ENCODE measurements around the gene PCTP. TPM values are rescaled to one million over a fixed set of nuclear protein-coding genes. Genes with fewer than 3 reads are reported as not detected.

PCTP gene
- total and polyA plus RNA-seq, 9 of the 15 experiments (the other 6 are each of a cell fraction or from before 2014, with no cell fraction given): 10.9 to 62.3 (median 41.2) TPM

DNA sequence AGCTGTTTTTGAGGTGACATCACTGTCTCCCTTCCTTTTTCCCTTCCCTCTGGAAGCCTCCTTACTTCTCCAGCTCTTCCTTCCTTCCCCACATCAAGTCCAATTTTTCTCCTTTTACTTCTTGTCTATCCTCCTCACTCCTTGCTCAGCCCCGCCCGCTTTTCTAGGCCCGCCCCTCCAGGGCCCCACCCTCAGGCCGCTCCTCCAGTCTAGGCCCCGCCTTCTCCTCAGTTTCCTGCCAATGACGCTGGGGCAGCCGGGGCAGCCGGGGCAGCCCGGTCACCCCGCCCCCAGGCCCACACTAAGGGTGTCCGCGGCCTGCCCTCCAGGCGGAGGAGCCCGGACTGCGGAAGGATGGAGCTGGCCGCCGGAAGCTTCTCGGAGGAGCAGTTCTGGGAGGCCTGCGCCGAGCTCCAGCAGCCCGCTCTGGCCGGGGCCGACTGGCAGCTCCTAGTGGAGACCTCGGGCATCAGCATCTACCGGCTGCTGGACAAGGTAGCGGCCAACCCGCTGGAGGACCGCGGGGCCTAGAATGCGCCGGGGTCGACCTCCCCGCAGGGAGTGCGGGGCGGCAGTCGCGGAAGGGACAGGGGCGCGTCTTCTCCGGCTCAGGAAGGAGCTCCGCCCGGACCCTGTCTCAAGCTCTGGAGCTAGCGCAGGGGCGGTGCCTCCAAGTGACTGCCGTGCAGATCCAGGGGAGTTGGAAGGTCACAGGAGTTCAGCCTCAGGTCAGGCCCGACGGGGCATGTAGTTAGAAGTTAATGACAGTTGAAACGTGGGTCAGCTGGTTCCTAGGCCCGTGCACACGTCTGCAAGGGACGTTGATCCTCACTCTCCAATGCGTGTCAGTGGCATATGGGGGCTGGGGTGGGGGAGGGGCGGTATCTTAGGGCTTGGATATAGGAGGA is at the start of gene PCTP (continued):
- TF ChIP-seq ZBTB11 (CRISPR knock-in tag; IDR thresholded peaks at IDR 0.05) (peak; percentile 85 to 97 (median 91); a peak in 5 of 6 replicates), POLR2G (IDR thresholded peaks at IDR 0.05; ENCODE audit: low read depth, low read length) (peak; percentile 99), RB1 (IDR thresholded peaks at IDR 0.05; ENCODE audit: low read depth) (peak; percentile 75), SIN3A (IDR thresholded peaks at IDR 0.05; ENCODE audit: borderline replicate concordance in 2 of 2, control insufficient read depth in 1 of 2, low read depth in 2 of 2, low read length in 2 of 2) (peak; percentile 57 to 80; a peak in 1 of 4 replicates), E2F3 (CRISPR knock-in tag; IDR thresholded peaks at IDR 0.05) (no peak), ZNF780A (CRISPR knock-in tag; IDR thresholded peaks at IDR 0.05) (no peak), FOXP1 (CRISPR knock-in tag; IDR thresholded peaks at IDR 0.05) (peak; percentile 74; the same call in 1 of the 2 replicates), ZNF583 (CRISPR knock-in tag; IDR thresholded peaks at IDR 0.05) (no peak), SMARCA4 (IDR thresholded peaks at IDR 0.05) (no peak), DACH1 (IDR thresholded peaks at IDR 0.05; ENCODE audit: partially characterized antibody) (no peak), PML (IDR thresholded peaks at IDR 0.05; ENCODE audit: low read length) (peak; percentile 66), SIN3B (IDR thresholded peaks at IDR 0.05; ENCODE audit: low read depth) (peak; percentile 55; the same call in 1 of the 2 replicates), TCF3 (CRISPR knock-in tag; IDR thresholded peaks at IDR 0.05) (no peak), WHSC1 (IDR thresholded peaks at IDR 0.05; ENCODE audit: low read length) (no peak), TCF7 (IDR thresholded peaks at IDR 0.05; ENCODE audit: borderline replicate concordance) (no peak), ILK (tag; IDR thresholded peaks at IDR 0.05; ENCODE audit: borderline replicate concordance, low read depth) (no peak), ATF6 (CRISPR knock-in tag; IDR thresholded peaks at IDR 0.05) (peak; percentile 40; the same call in 1 of the 2 replicates), BCL6 (CRISPR knock-in tag; IDR thresholded peaks at IDR 0.05) (no peak), ZNF212 (CRISPR knock-in tag; IDR thresholded peaks at IDR 0.05) (no peak)
- TF ChIP-seq, protein P1, sequence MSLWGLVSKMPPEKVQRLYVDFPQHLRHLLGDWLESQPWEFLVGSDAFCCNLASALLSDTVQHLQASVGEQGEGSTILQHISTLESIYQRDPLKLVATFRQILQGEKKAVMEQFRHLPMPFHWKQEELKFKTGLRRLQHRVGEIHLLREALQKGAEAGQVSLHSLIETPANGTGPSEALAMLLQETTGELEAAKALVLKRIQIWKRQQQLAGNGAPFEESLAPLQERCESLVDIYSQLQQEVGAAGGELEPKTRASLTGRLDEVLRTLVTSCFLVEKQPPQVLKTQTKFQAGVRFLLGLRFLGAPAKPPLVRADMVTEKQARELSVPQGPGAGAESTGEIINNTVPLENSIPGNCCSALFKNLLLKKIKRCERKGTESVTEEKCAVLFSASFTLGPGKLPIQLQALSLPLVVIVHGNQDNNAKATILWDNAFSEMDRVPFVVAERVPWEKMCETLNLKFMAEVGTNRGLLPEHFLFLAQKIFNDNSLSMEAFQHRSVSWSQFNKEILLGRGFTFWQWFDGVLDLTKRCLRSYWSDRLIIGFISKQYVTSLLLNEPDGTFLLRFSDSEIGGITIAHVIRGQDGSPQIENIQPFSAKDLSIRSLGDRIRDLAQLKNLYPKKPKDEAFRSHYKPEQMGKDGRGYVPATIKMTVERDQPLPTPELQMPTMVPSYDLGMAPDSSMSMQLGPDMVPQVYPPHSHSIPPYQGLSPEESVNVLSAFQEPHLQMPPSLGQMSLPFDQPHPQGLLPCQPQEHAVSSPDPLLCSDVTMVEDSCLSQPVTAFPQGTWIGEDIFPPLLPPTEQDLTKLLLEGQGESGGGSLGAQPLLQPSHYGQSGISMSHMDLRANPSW (CRISPR knock-in tag; IDR thresholded peaks at IDR 0.05): no peak
